ENCODE data around the gene LINC00237. TPM values are rescaled to one million over a fixed set of nuclear protein-coding genes. Genes with fewer than 3 reads are reported as not detected.

Gene LINC00237
- total RNA-seq, 1 donor, result not detected

DNA sequence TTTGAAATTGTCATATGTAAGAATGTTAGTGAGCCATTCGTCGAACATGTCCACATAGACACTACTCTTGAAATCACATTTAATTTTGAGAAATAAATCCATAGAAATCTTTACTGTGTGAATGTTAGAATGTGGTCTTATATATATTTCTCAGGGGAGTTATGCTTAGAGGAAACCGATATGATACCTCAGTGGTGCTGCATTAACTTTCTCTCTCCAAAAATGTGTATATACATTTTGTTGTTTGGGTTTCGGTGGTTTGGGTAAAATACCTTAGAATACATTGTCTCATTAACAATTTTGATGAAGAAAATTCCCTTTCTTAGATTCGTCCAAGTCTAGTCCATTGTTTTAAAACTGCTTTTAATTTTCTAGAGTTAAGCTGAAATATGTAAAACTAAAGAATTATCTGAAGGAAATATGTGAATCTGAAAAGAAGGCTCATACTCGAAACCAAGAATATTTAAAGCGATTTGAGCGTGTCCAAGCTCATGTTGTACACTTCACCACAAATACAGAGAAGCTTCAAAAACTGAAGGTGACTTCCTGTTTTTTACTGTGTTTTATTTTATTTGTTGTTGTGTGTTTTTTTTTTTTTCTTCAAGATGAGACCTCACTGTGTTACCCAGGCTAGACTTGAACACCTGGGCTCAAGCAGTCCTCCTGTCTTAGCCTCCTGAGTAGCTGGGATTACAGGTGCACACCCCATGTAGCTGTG, 30.0 kb upstream of the LINC00237 start:
- no peak for DNase-seq (ENCODE audit: low read depth)
- TF ChIP-seq, protein P1, sequence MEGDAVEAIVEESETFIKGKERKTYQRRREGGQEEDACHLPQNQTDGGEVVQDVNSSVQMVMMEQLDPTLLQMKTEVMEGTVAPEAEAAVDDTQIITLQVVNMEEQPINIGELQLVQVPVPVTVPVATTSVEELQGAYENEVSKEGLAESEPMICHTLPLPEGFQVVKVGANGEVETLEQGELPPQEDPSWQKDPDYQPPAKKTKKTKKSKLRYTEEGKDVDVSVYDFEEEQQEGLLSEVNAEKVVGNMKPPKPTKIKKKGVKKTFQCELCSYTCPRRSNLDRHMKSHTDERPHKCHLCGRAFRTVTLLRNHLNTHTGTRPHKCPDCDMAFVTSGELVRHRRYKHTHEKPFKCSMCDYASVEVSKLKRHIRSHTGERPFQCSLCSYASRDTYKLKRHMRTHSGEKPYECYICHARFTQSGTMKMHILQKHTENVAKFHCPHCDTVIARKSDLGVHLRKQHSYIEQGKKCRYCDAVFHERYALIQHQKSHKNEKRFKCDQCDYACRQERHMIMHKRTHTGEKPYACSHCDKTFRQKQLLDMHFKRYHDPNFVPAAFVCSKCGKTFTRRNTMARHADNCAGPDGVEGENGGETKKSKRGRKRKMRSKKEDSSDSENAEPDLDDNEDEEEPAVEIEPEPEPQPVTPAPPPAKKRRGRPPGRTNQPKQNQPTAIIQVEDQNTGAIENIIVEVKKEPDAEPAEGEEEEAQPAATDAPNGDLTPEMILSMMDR (IDR thresholded peaks at IDR 0.05; ENCODE audit: insufficient read depth, low read length), result no peak
- no peak overlapping the region for H3K4me3 ChIP-seq (ENCODE audit: low read depth, low read length)

DNA sequence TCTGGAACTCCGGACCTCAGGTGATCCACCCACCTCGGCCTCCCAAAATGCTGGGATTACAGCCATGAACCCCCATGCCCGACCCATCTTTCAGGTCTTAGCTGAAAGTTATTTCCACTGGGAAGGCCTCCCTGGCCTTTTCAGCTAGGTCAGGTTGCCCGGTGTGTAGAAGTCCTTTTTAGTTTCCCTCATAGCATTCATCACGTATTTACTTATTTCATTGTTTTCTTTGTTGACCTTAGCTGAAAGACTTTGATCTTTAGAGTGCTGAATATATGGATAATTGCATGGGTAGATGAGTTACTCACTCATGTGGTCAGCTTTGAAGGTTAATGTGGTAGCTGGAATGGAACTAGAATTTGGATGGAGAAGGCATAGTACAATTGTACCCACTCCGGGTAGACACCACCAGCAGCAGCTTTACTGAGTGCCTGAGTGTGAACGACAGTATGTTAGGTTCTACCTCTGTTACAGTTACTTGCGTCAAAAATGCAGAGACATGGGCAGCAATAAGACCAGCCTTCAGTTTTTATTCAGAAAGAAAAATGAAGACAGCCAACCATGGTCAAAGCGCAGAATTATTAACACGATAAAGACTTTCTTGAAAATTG, 28.8 kb upstream of the LINC00237 start:
- no peak for DNase-seq (ENCODE audit: low read depth)
- TF ChIP-seq, protein P1 (IDR thresholded peaks at IDR 0.05; ENCODE audit: insufficient read depth, low read length), result no peak
- H3K4me3 ChIP-seq (ENCODE audit: low read depth, low read length), result no peak overlapping the region

DNA sequence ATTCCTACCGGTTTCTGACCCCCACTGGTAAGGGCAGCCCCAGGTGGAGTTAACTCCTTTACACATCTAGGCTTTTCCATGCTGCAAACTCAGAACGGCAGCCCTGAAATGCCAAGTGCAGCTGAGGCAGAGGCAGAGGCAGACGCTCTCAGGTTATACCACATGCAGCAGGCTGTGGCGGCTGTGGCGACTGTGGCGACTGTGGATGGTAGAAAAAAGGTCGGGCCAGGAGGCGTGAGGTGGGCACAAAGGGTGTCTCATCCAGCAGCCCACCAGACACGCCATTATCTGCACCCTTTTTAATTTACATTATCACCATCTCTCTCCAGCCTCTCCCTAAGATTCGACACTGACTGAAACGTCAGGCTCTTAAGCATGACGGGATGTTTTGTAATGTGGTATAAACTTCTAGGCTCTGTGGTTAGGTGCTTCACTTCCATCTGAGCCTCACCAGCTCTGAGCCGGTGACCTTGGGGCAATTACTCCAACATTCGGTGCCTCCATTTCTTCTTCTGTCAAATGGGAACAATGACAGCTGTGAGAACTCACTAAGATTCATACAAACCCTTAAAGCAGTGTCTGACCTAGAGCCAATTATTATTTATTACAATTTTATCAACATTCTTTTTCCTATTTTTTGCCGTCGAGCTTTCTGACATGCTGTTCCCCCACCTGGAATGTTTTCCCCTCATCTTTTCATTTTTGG, 27.9 kb upstream of the LINC00237 start:
- no peak overlapping the region for H3K4me3 ChIP-seq (ENCODE audit: low read depth, low read length)
- DNase-seq (ENCODE audit: low read depth), result no peak
- TF ChIP-seq, protein P1 (IDR thresholded peaks at IDR 0.05; ENCODE audit: insufficient read depth, low read length), result no peak

DNA sequence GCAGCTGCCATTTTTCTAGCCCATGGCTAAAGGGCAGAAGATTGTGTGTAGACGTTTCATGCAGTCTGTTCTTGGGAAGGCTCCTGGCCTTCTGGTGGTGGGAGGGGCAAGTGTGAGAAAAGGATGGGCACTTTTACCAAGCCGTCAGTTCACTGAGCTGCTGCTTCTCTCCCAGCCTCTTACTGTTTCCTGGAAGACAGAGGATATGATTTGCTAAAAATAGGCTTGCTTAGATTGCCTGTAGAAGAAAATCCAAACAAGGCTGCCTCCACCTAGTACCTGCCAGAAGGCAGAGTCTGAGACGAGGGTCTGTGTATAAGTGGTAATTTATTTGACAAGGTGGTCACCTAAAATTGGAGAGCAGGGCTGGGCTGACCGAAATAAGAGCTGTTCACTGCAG, 27.2 kb upstream of the LINC00237 start:
- no peak overlapping the region for H3K4me3 ChIP-seq (ENCODE audit: low read depth, low read length)
- no peak for DNase-seq (ENCODE audit: low read depth)
- TF ChIP-seq, protein P1 (IDR thresholded peaks at IDR 0.05; ENCODE audit: insufficient read depth, low read length), result no peak

DNA sequence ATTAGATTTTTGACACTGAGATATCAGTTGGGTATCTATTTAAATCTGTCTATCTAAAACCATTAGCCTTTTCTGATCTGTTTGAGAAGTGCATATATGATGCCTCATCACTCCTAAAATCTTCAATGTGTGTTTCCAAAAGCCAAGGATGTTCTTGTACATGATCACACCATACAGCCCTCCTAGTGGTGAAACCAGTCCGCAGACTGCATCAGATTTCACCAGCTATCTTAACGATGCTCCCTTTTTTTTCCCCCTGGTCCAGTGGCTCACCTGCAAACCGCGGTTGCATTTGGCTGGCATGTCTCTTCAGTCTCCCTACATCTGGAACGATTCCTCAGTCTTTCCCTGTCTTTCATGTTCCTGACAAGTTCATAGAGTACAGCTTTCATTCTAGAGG, 23.7 kb upstream of the LINC00237 start:
- DNase-seq (ENCODE audit: low read depth), result no peak
- TF ChIP-seq, protein P1 (IDR thresholded peaks at IDR 0.05; ENCODE audit: insufficient read depth, low read length), result no peak
- no peak overlapping the region for H3K4me3 ChIP-seq (ENCODE audit: low read depth, low read length)

DNA sequence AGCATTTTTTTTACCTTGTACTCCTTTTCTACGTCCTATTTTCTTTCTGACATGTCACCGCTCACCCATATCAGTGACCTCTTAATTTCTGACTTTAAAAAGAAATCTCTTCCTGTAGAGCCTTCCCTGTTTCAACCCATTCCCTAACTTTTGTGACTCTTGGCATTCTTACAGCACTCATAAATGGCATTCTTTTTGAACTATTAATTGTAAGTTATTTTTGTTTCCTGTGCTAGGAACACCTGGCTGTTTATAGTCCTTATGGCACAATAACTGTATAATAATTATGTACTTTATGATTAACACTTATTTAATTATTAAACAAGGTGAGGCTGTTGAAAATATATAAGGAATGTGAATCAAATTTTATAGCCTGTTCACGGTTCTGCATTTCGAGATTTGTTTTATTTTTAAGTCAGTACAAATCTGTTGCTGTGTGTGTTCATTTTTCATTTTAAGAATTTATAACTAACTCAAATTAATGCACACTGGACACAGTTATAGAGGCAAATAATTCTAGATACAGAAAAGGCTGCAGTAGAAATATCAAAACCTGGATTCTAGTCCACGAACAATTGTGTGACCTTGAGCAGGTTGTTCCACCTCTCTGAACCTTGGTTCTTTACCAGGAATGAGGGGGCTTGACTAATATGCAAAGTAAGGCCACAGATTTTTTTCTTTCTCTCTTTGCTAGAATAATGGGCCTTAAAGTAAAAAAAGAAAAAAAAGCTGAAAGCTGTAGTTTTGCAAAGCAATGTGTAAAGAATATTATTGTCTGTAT, 21.2 kb upstream of the LINC00237 start:
- H3K4me3 ChIP-seq (ENCODE audit: low read depth, low read length), result peak overlapping the region; percentile 14
- TF ChIP-seq, protein P1 (IDR thresholded peaks at IDR 0.05; ENCODE audit: insufficient read depth, low read length), result no peak
- DNase-seq (ENCODE audit: low read depth), result no peak

Measured in fibroblast of the aortic adventitia (primary cell).